Activated effector memory CD4-positive, alpha-beta T cell treated with anti-CD3 and anti-CD28 coated beads, Interleukin-2, amount 50 U/mL, for 16 hours (primary cell): Measurements from ENCODE around the gene PBX1.
"Not testable (repeated sequence)": the region's sequence is repeated elsewhere in the genome, so short reads cannot be mapped to it uniquely, and the experiment has no call there.

Experiments used
- DNase-seq: peaks from one replicate; pipeline ENCODE4 v3.0.0-alpha.2; 2020

Gene PBX1

DNA sequence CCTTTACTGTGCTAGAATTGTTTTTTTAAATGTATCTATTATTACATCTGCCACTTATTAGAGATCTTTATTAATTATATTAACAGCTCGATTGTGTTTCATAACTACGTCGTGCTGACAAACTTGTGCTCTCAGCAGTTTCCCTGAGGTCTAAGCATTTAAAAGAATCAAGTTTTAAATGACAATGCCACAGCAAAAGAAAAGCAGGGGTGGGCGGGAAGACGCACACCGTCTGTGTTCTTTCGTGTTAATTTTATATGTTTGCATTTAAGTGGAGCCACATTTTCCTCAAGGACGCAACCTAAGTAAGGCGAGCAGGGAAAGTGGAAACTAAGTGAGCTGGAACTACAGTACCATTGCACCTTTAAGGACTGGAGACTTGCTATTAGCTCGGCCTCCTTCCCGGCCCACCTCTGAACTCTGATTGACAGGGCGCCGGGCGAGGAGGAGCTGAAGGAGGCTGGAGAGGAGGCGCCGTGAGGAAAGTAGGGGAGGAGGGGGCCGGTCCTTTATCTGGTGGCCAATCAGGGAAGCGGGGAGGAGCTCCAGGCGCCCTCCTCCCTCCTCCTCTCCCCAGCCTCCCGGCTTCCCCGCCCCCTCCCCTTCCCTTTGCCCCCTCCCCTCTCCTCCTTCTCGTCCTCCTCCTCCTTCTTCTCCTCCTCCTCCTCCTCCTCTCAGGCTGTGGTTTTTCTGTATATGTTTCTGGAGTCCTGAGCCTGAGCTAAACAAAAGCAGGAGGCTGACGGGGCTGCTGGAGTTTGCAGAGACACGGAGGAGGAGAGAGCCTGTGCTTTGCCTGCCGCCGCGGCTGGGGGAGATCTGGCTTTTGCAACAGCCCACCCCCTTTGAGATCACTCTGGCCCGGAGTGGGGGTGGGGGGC, at the start of gene PBX1:
PBX1 (plus strand) TSS at position 724 of the 881 bp plus-strand sequence.
- DNase-seq: peak; percentile 84

GRCh38 chr1:164510435-164510834, 48.5 kb upstream of the PBX1 start:
- DNase-seq: no peak

- no peak for DNase-seq
These were observed 47.8 kb upstream of the PBX1 start for GRCh38 chr1:164511001-164511705.

DNA sequence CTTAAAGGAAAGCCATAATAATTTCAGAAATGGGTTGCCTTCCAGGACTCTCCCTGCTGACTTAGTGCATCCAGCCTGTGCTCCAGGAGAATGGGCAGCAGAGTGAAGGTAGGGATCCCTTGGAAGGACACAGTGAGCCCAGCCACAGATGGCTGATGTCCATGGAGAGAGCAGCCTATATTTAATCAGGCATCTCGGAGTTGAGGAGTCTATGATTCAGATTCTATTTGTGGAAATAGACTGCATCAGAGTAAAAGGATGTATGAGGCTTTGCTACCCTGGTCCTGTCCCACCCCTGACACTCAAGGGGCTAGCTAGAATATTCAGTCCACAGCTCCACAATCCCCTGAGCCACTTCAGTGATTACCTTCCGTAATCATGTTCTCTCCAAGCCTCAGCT, 43.8 kb upstream of the PBX1 start:
- no peak for DNase-seq

GRCh38 chr1:164515711-164516331, 43.2 kb upstream of the PBX1 start:
- no peak for DNase-seq

DNA sequence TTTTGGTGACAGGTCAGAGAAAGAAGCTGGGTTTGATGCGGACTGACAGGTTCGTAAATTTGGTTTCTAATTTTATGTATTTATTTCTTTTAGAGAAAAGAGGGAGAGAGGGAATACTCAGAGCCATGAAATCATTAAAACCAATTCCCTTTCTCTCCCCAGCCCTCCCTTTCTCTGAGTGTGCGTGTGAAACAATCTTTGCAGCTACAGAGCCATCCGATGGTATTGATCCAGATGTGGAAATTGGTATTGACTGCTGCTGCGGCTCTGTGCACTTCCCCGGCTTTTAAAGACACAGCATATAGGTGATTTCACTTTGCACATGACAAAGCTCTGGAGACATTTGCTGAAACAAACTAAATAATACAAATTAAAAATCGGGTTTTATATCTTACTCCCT, 42.4 kb upstream of the PBX1 start:
- DNase-seq: no peak

DNA sequence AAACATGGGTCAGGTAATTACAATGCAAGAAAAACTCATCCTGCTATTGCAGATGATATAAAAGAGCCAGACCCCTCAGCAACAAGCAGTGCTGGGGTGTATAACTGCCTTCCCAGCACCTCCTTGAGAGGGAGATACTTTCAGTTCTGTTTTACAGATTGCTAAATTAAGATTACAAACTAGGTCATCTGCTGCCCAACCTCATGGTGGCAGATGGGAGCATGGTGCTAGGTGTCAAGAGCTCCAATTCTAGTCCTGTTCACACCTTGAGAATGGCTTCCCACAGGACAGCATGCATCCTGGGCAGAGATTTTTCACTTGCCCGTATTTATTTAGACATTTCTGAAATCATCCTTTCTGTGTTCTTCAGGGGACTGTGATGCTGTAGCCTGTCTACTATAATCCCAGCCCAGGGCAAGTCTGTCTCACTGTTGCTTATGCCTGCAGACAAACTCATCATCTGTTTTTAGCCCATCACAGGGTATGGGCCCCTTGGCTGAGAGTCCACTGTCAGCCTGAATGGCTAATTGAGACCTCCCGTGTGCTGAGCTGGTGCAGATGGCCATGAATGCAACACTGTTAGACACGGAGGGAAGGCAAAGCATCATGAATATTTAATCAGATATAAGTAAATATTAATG, 40.2 kb upstream of the PBX1 start:
- no peak for DNase-seq

DNA sequence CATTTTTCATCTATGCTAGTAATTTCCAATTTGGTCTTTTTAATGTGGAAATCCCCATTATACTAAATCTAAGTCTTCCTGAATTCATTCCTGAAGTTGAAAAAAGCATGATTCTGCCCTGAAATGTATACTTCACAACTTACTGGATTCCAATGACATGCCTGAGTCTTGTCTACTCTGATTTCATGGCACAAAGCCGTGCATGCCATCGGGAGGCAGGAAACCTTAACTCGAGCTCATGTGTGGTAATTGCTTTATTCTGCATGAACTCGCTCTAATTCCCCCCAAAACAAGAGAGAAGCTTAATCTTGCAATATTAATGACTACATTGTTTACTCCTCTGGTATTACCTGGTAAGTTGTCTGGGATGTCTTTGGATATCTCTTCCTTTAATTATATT, 39.6 kb upstream of the PBX1 start:
- no peak for DNase-seq

- no peak for DNase-seq
These were observed 34.2 kb upstream of the PBX1 start for GRCh38 chr1:164524810-164525209.

- DNase-seq: no peak
These were observed 23.9 kb upstream of the PBX1 start for GRCh38 chr1:164534863-164535610.

DNA sequence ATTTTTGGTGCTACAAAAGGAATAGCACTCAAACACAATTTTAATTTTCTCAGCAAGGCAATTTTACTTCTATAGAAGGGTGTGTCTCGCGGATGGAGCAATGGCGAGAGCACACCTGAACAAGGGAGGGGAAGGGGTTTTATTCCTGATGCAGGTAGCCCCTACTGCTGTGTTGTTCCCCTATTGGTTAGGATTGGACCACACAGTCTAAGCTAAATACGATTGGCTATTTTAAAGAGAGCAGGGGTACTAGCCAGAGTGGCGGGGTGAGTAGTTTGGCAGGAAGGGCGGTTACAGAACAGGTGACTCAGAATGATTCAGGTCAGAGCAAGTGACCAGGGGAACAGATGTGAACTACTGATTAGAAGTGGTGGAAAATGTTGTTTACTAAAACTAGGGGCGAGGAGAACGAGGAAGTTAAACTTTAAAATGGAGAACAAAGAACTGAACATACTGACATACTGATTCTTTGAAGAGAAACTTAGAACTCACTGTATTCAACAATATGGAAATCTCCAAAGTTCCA, 6.5 kb upstream of the PBX1 start:
- not testable (repeated sequence) for DNase-seq

- no peak for DNase-seq
These were observed 1.7 kb upstream of the PBX1 start for GRCh38 chr1:164557270-164557669.

DNA sequence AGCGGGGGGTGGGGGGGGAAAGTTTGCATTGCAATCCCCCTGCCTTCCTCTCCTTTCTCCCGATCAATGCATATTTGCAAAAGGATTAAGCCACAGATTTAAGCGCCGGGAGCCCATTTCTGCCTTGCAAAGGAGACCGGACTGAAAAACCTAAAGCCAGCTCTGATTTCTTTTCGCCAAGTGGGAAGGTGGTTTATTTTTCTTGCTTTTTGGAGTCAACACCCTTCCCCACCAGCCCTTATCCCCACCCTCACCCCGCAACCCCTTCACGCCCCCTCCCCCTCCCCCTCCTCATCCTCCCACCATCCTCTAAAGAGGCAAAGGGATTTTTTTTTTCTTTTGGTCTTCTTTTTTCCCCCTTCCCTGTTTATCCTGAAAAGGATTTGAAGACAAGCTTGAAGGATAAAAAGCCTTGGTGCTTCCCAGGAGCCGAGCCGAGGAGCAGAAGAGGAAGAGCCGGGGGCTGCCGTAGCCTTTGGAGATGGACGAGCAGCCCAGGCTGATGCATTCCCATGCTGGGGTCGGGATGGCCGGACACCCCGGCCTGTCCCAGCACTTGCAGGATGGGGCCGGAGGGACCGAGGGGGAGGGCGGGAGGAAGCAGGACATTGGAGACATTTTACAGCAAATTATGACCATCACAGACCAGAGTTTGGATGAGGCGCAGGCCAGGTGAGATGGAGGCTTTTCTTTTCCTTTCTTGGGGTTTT, 513 bp downstream of the PBX1 start:
- no peak for DNase-seq

- no peak for DNase-seq
These were observed 1.1 kb downstream of the PBX1 start for GRCh38 chr1:164560121-164560541.

GRCh38 chr1:164560556-164560955, 1.6 kb downstream of the PBX1 start:
- DNase-seq: no peak

- DNase-seq: no peak
These were observed 2.0 kb downstream of the PBX1 start for GRCh38 chr1:164561007-164561406.

- DNase-seq: no peak
These were observed 2.5 kb downstream of the PBX1 start for GRCh38 chr1:164561472-164561871.

- DNase-seq: no peak
These were observed 3.1 kb downstream of the PBX1 start for GRCh38 chr1:164562061-164562460.

- no peak for DNase-seq
These were observed 3.5 kb downstream of the PBX1 start for GRCh38 chr1:164562511-164562910.

DNA sequence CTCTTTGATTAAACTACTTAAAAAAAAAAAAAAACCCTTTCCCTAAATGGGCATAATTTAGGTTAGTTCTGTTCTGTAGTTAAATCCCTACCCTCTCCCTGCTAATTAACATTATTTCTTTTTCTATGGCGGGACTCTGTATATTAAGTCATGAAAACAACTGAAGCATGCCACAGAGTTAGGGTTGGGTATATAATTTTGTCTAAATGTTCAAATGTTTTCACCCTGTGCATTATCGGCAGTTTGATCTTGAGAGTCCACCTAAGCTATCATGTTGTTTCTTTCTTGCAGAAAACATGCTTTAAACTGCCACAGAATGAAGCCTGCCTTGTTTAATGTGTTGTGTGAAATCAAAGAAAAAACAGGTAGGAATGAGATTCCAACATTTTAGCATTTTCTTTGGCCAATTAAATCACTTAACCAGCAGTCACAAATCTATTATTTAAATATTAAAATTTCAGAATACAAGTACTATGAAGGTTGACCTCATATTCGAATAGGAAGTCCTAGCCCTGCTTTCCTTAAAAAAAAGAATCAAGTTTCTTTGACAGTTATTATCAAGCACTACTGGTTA, 4.0 kb downstream of the PBX1 start:
- no peak for DNase-seq

- no peak for DNase-seq
These were observed 4.9 kb downstream of the PBX1 start for GRCh38 chr1:164563721-164564360.
